ENCODE results near the gene ZNF681.
"Not testable (repeated sequence)": the region's sequence is repeated elsewhere in the genome, so short reads cannot be mapped to it uniquely, and the experiment has no call there.

Gene ZNF681

DNA sequence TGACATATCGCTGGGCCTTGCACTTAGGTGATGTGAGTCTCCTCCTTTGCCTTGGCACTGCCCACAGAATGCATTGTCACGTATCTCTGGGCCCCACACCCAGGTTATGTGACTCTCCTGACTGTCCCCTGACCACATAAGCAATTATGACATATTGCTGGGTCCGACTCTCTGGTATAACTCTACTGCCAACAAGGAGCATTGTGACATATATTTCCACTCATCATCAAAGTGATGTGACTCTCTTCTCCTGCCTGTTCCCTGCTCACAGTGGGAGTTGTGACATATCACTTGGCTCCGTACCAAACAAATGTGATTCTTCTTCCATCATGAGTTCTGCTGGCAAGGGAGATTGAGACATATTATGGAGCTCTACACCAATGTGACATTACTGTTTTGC, 15.4 kb upstream of the ZNF681 start:
- no peak for DNase-seq (ENCODE audit: low read depth in 3 of 3)

DNA sequence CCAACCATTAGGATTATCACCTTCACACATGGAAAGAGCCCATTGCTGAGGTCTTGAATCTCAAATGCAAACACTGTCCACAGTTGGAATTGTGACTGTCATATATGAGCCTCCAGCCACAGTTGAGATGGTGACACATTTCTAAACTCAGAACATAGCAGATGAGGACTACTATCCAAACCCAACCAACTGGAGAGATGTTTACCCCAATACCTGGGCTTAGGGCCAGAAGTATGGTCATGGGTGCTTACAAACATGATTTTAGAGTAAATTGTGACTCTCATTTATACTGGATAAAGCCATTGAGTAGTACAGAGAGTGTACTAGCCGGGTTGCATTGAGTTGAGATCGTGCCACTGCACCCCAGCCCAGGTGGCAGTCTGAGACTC, 14.0 kb upstream of the ZNF681 start:
- no peak for DNase-seq (ENCODE audit: low read depth in 3 of 3)

DNA sequence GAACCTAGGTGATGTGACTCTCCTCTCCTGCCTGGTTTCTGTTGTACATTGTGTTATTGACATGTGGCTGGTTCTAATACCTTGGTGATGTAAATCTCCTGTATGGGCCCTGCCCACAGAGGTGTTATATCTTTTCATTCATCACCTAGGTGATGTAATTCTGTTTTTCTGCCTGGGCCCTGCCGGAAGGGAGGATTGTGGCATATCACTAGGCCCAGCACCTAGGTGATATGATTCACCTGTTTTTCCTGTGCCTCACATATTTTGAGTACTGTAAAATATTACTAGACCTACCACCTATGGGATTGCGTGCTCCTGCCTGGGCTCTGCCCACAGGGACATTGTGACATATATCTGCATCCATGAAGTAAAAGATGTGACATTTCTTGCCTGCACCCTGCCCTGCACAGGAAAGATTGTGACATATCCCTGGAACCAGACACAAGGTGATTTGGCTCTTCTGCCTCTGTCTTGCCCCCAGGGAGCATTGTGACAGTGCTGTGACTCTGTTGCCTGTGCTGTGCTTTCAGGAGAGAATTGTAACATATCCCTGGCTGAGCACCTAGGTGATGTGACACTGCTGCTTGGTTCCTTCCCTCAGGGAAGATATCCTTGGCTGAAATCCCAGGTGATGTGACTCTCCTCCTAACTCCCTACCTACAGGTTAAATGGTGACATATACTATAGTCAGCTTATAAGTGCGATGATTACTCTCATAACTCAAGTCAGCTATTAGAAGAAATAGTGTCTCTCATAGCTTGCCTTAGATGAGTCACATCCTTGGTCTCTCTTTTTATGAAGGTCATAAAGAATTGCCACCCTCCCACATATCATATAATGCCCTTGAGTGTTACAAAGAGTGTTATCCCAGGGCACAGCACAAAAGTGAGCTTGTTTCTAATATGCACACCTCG, 13.3 kb upstream of the ZNF681 start:
- DNase-seq (ENCODE audit: low read depth in 3 of 3): no peak

DNA sequence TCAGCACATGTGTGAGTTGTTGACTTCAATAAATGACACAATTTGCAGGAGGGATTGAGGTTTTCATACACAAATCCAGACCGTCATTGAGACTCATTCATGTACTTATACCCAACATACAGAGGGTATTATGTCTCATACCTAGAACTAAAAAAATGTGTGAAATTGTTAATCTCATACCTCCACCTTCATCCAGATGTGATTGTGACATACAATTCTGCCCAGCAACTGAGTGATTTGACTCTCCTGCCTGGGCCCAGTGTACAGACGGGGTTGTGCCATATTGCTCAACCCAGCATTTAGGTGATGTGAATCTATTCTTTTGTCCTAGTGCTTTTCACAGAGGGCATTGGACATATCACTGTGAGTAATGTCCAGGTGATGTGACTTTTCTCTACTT, 12.6 kb upstream of the ZNF681 start:
- no peak for DNase-seq (ENCODE audit: low read depth in 3 of 3)

DNA sequence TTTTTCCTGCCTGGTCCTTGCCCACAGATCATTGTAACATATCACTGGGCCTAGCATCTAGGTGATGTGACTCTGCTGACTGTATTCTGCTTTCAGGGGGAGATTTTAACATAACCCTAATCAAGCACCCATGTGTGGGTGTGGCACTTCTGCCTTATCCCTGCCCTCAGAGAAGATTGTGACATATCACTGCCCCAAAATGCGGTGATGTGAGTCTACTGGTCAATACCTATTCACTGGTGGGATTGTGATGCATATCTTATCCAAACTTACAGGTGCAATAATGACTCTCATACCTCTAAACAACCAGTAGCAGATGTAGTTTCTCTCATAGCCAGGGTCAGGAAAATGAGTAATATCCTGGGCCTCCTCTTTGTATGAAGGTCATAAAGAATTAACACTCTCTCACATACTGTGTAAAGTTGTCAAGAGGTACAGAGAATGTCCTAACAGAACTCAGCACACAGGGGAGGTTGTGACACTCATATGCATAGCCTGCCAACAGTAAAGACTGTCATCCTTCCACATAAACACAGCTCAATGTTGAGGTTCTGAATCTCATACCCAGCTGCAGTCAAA, 12.1 kb upstream of the ZNF681 start:
- DNase-seq (ENCODE audit: low read depth in 3 of 3): no peak

DNA sequence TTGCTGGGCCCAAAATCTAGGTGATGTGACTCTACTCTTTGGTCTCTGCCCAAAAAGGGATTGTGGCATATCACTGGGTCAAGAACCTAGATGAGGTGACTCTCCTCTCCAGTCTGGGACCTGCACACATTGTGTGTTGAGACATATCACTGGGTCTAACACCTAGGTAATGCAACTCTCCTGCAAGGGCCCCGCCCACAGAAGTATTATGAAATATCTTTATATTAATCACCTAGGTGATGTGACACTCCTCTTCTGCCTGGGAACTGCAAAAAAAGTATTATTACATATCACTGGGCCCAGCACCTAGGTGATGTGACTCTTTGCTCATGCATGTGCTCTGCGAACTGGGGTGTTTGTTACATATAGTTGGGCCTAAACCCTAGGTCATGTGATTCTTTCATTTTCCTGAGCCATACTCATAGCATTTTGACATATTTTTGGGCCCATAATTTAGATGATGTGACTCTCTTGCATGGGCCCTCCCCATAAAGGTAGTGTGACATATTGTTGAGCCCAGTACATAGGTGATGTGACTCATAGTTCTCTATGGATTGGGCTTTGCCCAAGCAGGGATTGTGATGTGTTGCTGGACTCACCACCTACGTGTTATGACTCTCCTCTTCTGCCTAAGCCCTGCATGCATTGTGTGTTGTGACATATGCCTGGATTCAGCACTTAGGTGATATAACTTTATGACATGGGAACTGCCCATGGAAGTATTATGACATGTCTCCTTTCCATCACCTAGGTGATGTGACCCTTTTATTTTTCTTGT, 11.2 kb upstream of the ZNF681 start:
- no peak for DNase-seq (ENCODE audit: low read depth in 3 of 3)

DNA sequence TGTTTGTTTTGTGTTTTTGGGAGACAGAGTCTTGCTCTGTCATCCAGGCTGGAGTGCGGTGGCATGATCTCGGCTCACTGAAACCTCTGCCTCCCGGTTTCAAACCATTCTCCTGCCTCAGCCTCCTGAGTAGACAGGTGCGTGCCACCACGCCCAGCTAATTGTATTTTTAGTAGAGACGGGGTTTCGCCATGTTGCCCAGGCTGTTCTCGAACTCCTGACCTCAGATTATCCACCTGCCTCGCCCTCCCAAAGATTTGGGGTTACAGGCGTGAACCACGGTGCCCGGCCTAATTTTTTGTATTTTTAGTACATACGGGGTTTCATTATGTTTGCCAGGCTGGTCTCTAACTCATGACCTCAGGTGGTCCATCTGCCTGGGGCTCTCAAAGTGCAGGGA, 8.3 kb upstream of the ZNF681 start:
- no peak for DNase-seq (ENCODE audit: low read depth in 3 of 3)

DNA sequence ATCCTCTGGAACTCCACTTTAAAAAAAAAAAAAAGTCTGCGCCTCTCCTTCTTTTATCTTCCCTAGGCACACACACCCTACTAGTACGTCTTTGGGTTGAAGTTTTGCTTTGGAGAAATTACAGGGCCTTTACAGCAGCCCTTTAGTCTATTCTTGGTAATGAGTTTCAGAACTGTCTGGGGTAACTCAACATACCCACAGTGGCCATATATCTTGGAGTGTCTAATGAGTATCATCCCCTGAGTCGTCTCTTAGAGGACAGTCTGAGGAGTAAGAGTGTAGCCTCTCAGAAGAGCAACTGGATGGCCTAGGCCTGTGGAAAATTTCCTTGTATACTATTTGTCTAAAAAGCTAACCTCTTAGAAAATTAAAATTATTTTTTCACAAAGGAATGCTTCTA, 6.1 kb upstream of the ZNF681 start:
- no peak for DNase-seq (ENCODE audit: low read depth in 3 of 3)

DNA sequence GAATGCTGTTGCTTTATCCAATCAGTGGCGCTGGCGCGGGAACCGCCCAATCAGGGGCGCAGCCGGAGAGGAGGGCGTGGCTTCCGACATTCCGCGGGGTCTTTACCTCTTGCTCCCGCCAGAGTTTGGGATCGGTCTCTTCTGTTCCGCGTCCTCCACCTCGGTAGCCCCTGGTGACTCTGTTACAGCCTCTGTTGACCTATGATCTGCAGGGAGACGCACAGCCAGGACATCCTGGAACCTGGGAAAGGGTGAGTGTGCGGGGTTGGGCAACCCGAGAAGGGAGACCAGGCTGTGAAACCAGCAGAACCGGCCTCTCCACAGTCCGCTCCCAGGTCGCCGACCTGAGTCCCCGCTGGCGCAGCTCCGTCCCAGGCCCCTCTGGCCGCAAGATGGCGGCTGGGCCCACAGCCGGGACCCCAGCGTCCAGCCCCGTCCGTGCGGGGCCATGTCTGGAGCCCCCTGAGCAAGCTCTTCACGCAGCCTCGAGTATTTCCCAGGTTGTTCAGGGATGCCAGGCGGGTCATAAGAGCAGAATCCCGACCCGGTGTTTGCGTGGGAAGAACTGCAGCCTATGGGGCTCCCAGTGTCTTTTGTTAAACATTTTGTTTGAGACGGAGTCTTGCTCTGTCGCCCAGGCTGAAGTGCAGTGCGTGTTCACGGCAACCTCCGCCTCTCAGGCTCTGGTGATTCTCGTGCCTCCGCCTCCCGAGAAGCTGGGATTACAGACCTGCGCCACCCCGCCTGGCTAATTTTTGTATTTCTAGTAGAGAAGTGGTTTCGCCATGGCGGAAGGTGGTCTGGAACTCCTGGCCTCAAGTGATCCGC, 4.4 kb upstream of the ZNF681 start:
- peak; percentile 64 to 71 (median 70) for DNase-seq (ENCODE audit: low read depth in 3 of 3)

DNA sequence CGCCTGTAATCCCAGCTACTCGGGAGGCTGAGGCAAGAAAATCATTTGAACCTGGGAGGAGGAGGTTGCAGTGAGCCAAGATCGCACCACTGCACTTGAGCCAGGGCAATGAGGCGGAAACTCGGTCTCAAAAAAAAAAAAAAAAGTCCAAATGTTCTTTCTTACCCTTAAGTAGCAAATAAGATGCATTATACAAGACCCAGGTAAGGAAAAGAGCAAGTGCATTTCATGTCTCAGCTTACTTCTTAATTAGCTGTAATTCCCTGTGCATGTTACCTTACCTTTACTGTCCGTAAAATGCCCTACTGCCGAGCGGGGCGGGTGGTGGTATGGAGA, 3.8 kb upstream of the ZNF681 start:
- no peak for DNase-seq (ENCODE audit: low read depth in 3 of 3)

DNA sequence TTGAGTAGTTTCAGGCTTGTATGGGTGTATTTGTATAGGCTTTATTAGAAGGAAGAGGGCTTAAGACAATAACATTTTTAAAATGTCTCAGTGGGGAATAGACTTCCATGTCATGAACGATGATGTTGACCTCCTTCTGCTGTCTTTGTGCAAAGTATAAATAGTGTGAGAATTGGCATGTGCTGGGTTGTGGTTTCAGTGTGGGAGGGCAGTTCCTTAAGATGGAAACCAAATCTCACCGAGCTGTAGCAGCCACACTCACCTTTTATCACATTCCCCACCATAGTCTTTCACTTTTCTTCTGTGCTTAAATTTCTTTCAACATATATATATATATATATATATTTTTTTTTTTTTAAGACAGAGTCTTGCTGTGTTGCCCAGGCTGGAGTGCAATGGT, 1.6 kb upstream of the ZNF681 start:
- DNase-seq (ENCODE audit: low read depth in 3 of 3): not testable (repeated sequence)

DNA sequence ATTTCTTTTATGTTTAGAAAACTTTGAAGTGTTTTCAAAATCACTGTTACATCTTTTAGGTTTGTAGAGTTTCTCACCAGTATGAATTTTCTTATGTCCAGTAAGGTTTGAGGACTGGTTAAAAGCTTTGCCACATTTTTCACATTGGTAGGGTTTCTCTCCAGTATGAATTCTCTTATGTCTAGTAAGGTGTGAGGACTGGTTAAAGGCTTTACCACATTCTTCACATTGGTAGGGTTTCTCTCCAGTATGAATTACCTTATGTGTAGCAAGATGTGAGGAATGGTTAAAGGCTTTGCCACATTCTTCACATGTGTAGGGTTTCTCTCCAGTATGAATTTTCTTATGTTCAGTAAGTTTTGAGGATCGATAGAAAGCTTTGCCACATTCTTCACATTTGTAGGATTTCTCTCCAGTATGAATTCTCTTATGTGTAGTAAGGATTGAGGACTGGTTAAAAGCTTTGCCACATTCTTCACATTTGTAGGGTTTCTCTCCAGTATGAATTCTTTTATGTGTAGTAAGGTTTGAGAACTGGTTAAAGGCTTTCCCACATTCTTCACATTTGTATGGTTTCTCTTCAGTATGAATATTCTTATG, 15.0 kb downstream of the ZNF681 start:
- DNase-seq (ENCODE audit: low read depth in 3 of 3): not testable (repeated sequence)

DNA sequence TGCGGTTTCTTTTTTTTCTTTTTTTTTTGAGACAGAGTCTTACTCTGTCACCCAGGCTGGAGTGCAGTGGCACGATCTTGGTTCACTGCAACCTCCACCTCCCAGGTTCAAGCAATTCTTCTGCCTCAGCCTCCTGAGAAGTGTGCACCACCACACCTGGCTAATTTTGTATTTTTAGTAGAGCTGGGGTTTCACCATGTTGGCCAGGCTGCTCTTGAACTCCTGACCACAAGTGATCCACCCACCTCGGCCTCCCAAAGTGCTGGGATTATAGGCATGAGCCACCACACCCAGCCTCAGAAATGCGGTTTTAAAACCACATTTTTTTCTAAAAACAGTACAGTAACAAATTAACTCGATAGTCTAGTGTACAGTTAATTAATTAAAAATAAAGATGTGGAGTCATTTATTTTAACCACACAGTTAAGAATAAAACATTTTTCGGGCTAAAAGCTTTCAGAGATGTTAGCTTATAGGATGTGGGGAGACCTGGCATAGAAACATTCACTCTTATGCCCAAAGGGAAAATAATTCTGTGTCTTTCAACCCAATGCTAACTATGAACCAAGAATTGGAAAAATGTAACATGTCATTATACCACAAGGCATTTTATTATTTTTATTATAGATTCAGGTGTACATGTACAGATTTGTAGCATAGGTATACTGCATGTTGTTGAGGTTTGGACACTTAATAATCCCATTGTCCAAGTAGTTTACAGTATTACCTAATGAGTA, 27.8 kb downstream of the ZNF681 start:
- DNase-seq (ENCODE audit: low read depth in 3 of 3): not testable (repeated sequence)

DNA sequence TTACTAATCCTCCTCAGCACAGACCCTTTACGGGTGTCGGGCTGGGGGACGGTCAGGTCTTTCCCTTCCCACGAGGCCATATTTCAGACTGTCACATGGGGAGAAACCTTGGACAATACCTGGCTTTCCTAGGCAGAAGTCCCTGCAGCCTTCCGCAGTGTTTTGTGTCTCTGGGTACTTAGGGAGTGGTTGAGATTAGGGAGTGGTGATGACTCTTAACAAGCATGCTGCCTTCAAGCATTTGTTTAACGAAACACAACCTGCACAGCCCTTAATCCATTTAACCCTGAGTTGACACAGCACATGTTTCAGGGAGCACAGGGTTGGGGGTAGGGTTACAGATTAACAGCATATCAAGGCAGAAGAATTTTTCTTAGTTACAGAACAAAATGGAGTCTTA, 34.5 kb downstream of the ZNF681 start:
- not testable (repeated sequence) for DNase-seq (ENCODE audit: low read depth in 3 of 3)

DNA sequence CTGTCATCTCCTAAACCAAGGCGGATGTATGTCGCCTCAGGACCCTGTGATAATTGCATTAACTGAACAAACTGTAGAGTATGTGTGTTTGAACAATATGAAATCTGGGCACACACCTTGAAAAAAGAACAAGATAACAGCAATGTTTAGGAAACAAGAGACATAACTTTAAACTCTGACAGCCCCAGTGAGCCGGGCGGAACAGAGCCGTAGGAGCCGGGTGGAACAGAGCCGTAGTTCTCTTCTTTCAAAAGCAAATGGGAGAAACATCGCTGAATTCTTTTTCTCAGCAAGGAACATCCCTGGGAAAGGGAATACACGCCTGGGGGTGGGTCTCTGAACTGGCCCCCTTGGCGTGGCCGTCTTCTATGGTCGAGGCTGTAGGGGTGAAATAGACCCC, 39.9 kb downstream of the ZNF681 start:
- DNase-seq (ENCODE audit: low read depth in 3 of 3): no peak

DNA sequence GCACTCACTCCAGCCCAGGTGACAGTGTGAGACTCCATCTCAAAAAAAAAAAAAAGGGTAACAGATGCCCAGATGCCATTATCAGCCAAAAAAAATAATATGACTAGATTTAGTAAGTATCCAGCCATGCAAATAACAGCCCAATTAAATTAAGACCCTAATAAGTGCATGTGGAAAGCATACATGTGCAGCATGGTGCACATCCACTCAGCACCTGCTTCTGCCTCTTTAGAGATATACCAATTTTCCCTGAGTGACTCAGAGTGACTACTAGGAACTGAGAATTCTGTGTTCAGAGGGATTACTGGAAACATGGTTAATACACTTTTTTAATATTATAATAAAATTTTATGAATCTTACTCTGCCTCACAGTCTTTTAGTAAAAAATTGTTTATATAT, 41.9 kb downstream of the ZNF681 start:
- DNase-seq (ENCODE audit: low read depth in 3 of 3): no peak

DNA sequence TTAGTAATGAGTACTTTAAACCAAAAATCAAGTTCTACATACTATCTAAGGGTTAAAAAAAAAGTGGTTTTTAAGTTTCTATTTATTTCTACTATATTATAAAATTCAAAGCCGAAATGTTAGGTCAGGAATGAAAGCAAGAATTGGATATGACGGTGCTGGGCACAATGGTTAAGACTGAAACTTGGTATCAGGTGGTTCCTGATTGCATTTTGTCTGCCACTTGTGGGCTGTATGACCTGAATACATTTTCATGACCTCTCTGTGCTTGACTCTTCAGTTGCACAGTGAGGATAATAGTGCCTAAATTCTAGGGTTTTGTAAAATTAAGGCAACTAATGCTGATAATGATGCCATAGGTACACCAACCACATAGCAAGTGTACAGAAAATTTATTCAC, 49.3 kb downstream of the ZNF681 start:
- DNase-seq (ENCODE audit: low read depth in 3 of 3): no peak

DNA sequence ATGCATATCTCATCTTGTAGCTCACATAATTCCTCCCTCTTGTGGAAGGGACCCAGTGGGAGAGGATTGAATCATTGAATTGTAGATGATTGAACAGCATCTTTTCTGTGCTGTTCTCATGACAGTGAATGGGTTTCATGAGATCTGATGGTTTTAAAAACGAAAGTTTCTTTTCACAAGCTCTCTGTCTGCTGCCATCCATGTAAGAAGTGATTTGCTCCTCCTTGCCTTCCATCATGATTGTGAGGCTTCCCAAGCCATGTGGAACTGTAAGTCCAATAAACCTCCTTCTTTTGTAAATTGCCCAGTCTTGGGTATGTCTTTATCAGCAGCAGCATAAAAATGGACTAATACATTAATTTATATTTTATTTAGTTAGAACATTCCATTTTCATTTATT, 52.0 kb downstream of the ZNF681 start:
- no peak for DNase-seq (ENCODE audit: low read depth in 3 of 3)

DNA sequence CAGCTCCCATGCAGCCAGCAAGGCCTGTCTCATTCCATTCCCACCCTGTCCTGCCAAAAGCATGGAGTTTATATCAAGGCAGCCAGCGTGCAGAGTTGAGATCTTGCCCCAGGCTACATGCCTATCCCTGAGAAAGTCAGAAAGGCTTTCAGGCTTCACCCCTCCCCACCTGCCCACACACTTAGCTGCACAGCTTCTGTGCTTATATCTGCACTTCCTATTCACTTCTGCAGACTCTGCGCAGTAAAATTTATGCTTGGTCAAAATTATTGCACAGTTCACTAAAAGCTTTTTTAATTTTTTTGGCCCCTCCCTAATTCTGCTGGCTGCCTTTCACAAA, 59.2 kb downstream of the ZNF681 start:
- DNase-seq (ENCODE audit: low read depth in 3 of 3): no peak

DNA sequence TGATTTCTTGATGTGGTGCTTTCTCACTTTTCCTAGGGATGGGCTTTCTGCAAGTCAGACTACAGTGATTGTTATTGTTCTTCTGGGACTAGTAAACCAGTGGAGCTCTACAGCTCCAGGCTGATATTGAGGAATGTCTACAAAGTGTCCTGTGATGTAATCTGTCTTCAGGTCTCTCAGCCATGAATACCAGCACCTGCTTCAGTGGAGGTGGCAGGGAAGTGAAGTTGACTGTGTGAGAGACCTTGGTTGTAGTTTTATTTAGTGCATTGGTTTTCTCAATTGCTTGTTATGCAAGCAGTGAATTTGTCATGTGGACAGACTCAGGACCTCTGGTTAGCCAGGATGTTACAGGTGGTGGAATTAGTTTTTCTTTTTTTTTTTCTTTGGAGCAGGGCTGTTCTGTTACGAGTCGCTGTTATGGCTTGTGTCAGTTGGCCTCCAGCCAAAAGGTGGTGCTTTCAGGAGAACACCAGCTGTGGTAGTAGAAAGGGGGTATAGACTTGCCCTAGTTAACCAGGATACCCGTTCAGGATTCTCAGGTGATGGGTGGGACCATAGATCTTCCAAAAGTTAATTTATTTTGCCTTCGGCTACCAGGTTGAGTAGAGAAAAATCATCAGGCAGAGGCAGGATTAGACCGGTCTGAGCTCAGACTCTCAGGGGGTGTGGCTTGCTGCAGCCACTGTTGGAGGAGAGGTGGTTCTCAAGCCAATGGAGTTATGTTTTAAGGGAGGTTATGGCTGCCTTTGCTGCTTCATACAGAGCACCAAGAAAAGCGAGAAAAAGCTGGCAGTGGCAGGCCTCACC, 59.8 kb downstream of the ZNF681 start:
- no peak for DNase-seq (ENCODE audit: low read depth in 3 of 3)
